CD4-positive, alpha-beta T cell treated with Interleukin-4 for 4 hours (primary cell): Measurements from ENCODE around the gene ZNF213.

Experiments
- DNase-seq: peaks from one replicate; pipeline ENCODE4 v3.0.0-alpha.2; 2020

Gene ZNF213

DNA sequence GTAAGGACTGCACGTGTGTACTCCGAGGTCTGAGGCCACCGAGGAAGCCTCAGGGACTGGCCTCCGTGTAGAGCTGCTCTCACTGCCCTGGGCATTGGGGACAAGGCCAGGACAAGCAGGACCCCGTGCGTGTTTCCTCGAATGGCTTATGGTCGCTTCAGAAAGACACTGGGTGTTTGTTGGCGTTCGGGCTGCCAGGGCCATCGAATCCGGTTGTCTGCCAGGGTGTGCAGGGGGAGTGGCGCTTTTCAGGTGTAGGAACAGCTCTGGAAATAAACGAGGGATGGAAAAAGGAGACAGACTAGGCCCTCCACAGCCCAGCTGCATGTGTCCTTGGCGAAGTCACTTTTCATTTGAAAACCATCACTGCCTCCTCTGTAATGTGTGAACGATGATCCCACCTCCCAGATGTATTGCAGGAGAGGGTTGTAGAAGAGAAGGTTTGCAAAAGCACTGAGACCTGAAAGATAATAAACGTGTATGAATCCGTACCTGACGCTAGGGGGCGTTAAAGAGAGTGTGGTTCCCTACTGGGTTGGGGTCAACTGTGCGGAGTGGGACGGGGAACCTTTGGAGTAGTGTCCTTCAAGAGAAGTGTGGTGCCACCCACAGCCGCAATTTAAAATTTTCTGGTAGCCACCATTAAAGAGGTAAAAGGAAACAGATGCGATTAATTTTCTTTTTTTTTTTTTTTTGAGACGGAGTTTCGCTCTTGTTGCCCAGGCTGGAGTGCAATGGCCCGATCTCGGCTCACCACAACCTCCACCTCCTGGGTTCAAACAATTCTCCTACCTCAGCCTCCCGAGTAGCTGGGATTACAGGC, 33.6 kb upstream of the ZNF213 start:
- peak; percentile 70 for DNase-seq

DNA sequence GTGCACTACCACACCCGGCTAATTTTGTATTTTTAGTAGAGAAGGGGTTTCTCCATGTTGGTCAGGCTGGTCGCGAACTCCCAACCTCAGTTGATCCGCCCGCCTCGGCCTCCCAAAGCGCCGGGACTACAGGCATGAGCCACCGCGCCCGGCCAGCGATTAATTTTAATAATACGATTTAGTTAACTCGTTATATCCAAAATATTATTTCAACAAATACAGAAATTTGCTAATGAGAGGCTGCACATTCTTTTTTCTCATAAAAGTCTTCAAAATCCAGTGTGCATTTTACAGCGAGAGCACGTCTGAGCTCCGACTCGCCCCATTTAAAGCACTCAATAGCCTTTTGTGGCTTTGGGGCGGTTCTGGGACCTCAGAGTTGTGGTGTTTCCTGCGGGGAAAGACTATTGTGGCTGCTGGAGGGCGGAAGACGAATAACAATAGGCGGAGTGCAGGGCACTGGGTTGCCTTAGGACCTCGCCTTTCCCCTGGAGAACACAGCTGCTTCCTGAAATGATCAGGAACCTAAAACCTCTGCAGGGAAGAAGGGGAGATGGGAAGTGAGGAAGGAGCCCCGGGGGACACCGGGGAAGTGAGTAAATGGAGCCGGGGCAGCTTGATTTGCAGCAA, 32.9 kb upstream of the ZNF213 start:
- DNase-seq = peak; percentile 42

DNA sequence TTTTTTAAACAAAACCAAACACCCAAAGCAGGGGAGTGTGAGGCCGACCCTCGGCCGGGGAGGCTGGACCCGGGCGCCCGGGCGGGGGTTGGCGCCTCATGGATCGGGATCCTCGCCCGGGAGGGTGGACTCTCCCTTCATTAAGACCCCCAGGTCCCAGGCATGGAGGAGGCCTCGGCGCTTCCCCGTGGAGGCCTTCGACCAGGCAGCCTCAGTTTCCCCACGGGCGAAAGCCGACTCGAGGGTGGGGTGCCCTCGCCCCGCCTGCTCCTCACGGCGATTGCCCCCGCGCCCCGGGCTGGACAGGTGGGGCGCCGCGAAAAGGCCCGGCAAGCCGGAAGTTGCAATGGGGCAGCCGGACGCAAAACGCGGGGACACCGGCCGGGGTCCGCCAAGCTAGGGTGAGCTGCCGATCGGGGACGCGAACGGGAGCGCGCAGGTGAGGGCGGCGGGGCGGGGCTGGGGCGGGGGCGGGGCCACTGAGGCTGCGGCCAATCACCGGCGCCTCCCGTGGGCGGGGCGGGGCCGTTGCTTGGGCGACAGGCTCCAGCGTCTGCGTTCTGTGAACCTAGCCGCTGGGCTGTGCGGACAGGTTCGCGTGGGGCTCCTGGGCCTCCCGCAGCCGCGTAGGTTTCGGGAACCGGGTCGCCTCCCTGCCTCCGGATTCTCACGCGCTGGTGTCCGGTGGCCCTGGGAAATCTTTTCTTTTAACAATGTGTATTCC, 28.5 kb upstream of the ZNF213 start:
- peak; percentile 88 for DNase-seq

DNA sequence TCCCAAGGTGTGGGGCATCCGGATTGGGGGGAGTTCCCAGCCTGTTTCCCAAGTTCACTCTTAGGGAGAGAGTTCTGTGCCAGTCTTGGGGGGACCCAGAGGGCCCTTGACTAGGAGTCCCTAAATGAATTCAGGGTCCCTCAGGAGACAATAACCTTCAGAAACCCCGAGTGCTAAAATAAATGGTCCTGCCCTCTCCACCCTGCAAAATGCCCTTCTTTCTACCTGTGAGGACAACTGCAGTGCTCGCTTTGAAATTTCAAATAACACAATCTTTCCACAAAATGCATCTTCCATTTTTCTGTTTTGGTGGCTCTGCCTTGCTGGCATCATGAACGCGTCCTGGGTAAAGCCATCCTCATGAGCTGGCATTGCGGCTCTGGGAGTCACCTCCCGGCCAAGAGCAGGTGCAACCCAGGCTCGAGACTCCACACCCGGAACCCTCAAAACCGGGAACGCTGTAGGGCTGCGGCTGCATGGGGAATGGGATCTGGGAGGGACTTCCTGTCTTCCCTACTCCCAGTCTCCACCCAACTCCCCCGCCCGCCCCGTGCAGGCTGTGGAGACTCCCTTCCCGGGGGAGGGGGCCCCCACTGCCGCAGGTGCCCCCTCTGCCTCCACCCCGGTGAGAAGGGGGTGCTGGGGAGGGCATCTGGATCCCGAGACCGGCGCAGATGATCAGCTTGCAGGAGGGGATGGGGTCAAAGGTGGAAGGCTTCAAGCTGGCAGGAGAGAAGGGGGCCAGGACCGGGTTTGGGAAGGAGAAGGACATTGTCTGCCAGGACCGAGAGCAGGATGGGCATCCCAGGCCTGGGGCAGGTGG, 22.6 kb upstream of the ZNF213 start, which contains the start of gene ZNF205:
ZNF205 (plus strand) TSS at position 529 of the 823 bp plus-strand sequence. CDS start 845 bp downstream, outside the sequence.
- DNase-seq = no peak

DNA sequence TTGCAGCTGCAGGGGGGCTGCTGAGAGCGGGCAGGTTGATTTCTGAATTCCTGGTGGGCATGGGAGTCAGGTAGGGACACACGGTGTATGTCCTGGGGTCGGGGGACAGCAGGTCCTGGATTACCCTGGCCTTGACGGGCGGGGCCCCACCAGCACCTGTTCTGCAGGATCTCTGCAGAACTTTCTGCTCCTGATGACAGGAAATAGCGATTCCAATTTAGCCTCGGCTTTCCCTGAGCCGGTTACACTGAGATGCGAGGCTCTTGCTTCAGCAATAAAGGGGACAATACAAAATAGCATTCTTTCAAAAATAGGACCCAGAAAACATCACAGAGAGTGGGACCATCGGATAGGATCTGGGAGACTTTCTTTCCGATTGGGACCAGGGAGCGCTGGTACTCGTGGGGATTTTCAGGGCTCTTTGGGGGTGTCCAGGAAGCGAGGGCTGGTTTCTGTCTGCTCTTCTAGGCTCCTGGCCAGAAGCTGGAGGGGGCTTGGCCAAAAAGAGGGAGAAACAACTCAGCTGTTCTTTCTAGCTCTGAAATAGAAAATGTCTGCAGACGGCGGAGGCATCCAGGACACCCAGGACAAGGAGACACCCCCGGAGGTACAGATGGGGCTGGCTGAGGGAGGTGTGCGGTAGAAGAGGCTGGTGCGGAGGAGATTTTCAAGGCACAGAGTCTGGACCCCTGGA, 21.8 kb upstream of the ZNF213 start:
- DNase-seq = no peak

DNA sequence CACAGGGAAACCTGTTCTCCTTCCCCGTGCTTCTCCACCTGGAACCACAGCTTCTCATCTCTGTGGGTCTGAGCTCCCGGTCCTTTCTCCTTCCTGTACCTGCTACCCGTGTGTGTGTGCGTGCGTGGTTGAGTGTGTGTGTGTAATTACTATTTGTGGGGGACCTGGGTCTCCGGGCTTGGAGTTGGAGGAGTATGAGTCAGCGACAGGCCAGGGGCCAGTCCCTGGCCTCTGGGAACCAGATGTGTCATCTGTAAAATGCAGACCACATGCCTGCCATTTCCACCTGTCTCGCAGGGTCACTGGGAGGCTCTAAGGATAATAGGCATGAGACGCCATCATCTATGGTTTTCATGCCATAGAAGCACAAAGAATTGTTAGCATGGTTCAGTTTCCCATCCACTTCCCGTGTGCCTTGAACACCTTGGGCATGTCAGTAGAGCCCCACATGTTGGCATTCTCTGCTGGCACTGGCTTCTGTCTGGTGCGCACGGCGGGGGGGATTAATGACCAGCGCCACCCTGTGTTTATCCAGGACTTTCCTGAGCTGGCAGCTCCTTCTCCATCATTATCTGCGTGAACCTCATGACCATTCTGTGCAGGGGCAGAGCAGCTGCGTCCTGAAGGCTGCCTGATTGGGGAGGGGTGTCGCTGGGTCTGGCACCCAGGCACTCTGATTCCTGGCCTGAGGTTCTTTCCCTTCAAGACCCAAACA, 20.9 kb upstream of the ZNF213 start:
- no peak for DNase-seq

DNA sequence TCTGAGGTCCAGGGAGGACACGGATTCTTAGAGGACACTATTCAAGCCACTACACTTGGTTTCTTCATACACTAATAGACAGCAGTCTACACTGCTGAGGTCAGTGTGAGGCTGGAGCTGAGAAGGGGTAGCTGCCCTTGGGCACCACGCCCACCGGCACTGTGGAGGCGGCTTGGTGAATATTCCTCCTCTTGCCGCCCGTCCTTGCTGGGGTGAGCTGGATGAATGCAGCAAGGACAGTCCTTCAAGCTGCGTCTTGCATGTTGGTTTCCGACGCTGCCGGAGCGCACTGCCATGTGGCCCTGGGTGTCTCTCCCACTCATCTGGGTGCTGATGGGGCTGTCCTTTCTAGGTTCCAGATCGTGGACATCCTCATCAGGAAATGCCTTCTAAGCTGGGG, 19.8 kb upstream of the ZNF213 start:
- no peak for DNase-seq

DNA sequence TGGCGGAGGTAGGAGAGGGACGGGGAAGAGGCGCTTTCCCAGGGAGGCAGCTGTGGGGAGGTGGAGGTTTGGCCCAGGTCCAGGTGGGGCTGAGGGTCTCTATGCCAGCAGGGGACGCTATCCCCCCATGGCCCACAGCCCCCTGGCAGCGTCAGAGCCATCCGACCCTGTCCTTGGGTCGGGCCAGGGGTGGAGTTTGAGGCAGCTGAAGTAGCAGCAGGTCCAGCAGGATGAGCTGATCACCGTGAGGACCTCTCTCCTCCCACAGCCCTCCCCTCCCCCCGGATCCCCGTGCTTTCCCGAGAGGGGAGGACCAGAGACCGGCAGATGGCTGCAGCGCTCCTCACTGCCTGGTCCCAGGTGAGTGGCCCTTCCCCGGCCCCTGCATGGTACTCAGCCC, 19.3 kb upstream of the ZNF213 start:
- no peak for DNase-seq

DNA sequence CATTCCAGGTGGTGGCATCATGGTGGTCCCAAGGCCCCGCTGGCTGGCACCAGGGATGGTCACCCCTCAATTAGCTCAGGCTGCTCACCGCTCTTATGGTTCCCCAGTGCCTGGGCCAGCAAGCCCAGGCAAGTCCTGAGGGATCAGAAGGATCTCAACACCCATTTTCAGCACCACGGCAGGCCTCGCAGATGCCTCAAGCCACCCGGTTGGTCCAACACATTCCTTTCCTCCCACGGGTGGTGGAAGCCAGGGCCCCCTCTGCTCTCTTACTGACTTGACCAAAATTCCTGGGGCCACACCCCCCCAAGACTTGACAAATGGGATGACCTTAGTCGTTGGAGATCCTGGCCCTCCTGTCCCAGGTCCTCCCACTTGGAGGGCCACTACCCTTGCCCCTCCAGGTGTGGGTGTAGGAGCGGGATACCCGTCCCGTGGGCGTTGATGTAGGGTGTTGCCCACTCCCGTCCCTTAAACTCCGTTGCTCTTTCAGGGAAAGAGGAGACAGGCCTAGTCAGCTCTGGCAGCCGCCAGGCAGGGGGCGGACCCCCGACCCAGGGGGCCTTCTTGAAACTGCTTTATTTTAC, 16.5 kb upstream of the ZNF213 start:
- DNase-seq = no peak

DNA sequence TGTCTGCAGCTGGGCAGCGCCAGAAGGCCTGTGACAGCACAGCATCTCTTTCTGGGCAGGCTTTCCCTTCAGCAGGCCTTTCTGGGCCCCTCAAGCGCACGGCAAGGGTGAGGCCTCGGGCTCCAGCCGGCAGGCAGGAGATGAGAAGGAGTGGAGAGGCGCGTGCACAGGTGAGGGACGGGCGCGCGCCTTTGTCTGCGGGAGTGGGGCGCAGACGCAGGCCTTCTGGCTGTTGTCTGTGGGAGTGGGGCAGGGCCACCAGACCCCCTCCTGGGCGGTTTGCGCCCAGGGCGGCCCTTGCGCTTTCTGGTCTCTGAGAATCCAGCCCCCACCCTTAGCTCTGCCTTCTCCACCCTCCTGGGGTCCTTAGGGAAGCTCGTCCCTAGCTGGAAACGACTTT, 16.0 kb upstream of the ZNF213 start:
- DNase-seq = no peak

DNA sequence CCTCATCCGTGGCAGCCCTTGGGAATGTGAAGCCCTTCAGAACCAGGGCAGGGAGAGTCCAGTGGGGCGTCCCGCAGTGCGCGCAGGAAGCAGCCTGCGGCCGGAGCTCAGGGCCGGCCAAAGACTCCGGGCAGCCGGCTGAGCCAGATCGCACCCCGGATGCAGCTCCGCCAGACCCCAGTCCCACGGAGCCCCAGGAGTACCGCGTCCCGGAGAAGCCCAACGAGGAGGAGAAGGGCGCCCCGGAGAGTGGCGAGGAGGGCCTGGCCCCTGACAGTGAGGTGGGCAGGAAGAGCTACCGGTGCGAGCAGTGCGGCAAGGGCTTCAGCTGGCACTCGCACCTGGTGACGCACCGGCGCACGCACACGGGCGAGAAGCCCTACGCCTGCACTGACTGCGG, 15.5 kb upstream of the ZNF213 start:
- no peak for DNase-seq

DNA sequence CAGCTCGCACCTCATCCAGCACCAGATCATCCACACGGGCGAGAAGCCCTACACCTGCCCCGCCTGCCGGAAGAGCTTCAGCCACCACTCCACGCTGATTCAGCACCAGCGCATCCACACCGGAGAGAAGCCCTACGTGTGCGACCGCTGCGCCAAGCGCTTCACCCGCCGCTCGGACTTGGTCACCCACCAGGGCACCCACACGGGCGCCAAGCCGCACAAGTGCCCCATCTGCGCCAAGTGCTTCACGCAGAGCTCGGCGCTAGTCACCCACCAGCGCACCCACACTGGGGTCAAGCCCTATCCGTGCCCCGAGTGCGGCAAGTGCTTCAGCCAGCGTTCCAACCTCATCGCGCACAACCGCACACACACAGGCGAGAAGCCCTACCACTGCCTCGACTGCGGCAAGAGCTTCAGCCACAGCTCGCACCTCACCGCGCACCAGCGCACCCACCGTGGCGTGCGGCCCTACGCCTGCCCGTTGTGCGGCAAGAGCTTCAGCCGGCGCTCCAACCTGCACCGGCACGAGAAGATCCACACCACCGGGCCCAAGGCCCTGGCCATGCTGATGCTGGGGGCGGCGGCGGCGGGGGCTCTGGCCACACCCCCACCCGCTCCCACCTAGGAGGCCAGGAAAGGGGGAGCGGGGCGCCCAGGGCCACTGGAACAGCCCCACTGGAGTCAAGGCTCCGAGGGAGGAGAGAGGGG, 15.0 kb upstream of the ZNF213 start:
- DNase-seq = no peak

DNA sequence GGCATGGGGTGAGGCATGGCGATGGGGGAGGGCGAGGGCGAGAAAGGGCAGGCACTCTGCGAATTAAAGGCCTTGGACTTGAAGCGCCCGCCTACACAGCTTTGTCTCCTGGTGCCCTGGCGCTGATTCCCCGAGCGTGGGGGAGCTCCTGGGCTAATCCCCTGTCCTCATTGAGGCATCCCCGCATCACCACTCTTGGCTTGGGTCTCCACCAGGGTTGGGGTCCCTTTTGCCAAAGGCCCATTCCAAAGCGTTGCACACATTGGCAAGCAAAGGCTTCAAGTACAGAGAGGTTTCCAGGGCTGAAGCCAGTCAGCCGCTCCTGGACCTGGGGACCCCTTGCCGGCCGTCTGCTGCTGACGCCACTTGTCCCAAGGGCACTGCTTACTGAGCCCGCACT, 14.4 kb upstream of the ZNF213 start:
- no peak for DNase-seq

DNA sequence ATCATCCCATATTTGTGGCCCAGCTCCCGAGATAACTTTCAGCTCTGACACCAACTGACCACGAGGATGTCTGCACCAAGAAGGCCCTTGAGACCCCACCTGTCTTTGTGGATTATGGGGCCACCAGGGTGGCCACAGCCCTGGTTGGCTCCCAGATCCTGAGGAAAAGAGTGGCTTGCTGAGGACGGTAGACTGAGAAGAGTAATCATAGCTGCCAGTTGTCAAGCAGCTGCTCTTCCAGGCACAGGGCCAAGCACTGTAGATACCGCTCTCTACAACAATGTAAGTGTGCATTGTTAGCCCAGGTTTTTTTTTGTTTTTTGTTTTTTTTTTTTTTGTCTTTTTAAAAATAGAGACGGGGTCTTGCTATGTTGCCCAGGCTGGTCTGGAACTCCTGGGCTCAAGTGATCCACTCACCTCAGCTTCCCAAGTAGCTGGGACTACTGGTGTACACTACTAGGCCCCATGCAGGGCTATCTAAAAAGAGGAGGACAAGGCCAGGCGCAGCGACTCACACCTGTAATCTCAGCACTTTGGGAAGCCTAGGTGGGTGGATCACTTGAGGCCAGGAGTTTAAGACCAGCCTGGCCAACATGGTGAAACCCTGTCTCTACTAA, 12.9 kb upstream of the ZNF213 start:
- DNase-seq = no peak

DNA sequence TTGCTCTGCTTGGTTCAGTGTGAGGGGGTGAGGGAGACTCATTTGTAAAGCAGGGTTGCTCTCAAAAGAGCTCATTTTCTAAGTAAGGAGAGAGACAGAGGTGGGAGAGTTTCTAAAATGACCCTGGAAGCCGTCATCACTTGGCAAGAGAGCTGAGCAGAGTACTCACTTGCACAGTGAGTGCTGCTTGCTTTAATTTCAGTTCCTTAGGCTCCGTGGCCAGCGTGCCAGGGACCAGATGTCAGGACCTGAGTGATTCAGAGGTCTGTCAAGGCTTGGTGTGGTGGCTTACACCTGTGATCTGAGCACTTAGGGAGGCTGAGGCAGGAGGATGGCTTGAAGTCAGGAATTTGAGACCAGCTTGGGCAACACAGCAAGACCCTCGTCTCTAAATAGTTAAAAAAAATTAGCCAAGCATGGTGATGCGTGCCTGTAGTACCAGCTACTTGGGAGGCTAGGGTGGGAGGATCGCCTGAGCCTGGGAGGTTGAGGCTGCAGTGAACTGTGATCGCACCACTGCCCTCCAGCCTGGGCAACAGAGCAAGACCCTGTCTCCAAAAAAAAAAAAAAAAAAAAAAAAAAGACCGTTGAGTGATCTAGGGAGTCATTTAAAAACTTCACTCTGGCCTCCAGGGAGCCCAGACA, 11.8 kb upstream of the ZNF213 start:
- DNase-seq = no peak

DNA sequence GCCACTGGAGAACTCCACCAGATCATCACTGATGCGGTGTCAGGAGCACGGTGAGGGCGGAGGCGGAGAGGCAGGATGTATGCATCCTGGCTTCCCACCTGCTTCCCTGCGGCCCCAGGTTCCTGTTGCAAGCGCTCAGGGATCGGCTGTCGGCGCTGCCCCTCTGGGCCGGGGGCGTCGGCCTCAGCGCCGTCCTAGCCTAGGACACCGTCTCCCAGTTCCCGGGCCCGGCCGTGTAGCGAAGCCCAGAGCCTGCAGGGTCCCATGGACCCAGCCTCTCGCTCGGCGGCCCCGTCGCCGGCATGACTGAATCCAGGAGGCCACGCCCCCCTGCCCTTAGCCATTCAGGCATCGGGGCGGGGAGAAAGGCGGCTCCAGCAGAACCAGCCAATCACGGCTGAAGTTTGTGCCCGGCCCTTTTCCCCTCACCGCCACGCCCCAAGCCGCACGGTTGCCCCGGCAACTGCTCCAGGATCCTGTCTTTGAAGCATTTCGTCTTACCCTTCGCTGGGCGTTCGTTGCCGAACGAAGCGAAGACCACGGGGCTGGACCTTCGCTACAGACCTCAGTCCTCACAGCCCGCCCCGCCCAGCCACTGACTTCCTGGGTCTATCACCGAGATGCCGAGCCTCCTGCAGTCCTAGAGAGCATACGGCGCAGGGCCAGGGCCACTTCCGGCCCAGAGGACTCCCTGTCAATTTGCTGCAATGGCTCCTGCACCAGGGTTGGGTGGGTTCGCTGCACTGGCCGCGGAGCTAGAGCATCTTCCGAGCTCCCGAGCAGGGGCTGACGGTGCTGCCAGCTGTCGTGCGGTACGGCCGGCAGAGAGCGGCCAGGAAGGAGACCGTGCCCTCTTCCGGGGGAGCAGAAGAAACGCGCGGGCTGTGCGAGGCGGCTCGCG, 10.6 kb upstream of the ZNF213 start:
- peak; percentile 93 for DNase-seq

DNA sequence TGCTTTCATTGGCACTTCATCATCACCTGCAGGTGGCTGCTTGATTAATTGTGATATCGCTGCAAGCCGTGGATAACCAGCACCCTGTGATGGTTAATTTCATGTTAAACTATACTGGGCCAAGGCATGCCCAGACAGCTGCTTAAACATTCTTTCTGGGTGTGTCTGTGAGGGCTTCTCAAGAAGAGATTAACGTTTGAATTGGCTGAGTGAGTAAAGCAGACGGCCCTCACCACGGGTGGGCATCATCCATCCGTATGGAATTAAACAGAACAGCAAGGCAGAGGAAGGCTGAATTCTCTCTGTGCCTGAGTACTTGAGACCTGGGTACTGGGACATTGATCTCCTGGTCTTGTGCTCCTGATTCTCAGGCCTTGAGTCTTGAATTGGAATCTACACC, 7.1 kb upstream of the ZNF213 start:
- no peak for DNase-seq
